NCI-H2227 (cell line): ENCODE measurements around the gene DEPDC1.
"Not testable (repeated sequence)": the region's sequence is repeated elsewhere in the genome, so short reads cannot be mapped to it uniquely, and the experiment has no call there.

Experiments used
- DNase-seq: peaks from one replicate; lab custom pipeline; 2025; ENCODE audit not compliant: unreplicated experiment; lab: John Stamatoyannopoulos, UW

Gene DEPDC1

DNA sequence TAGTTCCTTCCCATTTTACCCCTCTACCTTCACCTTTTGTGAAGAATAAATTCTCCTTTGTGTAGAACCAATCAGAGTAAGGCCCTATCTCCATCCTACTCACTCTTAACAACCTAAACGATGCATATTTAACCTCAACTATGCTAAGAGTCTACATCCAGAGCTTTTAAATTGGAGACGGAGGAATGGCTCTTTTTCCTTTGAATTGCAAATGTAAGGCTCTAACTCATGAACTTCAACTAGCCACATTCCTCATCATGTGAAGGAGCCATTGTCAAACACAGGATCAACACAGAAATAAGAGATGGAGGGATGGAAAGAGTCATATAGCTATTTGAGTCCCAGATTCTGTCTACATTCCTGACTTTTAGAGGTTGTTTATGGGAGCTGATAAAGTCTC is 18.2 kb downstream of the DEPDC1 start:
- no peak for DNase-seq

DNA sequence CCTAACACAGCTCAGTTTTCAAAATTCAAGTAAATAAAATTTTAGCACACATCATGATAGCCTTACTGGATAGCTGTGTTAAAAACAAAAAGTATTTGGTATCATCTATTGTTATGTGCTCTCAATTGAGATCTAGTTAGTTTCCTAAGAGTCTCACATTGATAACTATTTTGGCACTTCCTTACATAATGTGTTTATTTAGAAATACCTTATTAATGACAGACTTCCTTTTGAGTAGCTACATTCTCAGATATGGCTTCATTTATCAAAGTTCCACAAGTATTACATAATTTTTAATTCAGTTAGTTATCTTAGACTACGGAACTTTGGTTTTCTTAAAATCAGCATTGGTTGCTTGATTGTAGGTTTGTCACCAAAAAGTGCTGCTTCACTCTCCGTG is 20.3 kb downstream of the DEPDC1 start:
- not testable (repeated sequence) for DNase-seq

DNA sequence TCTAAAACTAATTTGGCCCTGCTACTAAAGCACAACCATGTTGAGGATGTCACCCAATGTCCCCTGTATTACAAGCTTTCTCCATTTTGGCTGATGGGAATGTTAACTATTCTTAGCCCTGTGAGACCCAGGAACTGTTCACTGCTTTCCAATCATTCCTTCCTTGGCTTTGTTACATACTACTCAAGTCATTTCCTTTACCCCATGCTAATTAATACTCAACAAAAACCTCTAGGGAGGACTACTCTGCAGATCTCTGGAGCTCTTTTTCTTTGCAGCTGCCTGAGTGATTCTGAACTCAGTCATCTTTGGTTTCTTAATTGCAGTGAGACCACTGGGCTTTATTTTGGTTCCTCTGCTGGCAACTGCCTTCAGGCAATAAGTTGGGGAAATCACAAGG is 23.8 kb downstream of the DEPDC1 start:
- no peak for DNase-seq

DNA sequence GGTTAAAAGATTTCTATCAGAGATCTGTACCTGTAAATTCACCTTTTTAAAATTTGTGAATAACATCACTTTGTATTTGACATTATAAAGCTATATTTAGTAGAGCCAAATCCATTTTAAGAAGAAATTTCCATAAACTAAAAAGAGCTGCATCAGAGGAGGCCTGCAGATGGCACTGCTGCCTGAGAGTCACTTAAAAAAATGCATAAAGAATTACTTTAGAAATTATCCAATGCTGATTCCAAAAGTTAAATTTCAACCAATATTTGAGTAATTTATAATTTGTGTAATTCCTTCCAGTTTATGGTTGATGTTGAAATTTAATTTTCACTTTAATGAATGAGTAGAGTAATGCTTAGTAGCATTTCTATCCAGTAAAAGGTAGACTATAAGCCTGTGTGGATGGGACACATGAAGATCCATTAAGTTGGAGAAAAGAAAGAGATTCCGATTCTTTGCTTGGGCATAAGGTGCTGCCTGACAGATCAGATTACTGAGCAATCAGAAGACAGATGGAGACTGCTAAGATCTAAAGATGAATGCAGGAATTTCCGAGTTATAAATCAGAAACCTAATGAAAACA is 26.4 kb downstream of the DEPDC1 start:
- peak; percentile 7 for DNase-seq

DNA sequence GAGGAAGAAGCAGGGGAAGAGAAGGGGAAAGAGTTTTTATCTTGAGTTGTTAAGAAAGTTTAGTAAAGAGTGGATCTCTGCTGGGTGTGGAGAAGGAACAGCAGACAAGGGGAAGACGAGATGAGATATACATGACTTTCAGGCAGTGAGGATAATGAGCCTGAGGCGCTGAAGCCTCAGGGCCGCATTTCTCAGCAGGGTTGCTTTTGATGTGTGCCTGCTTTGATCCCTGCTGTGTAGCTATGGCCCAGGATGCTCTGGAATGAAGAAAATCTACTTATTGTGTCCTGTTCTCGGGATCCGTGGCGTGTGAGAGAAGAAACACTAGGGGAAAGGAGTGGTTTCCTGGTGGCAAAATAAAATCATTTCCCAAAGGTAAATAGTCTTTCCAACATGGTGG is 32.0 kb downstream of the DEPDC1 start:
- DNase-seq: no peak

DNA sequence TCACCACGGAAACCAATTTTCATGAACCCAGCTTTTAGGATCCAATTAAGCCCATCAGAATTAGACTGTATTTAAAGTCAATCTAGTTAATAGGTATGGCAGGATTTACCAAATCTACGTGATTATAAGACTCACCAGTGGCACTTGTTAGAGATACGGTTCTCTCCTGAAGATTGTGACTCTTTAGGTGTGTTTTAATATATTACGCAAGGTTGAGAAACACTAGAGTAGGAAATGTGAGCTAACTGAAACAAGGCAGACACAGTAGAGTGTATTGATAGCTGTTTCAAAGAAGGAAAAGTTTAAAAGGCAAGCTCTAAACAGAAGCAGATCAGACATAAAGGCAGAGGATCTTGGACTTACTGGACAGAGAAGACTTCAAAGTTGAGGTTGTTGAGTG is 35.9 kb downstream of the DEPDC1 start:
- no peak for DNase-seq

DNA sequence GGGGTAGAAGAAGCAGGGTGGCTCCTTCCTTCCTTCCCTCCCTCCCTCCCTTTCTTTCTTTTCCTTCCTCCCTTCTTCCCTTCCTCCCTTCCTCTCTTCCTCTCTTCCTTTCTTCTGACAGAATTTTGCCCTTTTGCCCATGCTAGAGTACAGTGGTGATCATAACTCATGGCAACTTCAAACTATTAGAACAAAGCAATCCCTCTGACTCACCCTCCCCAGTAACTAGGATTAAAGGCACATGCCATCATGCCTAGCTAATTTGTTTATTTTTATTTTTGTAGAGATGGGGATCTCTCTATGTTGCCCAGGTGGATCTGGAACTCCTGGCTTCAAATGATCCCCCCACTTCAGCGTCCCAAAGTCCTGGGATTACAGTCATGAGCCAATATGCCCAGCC is 37.1 kb downstream of the DEPDC1 start:
- no peak for DNase-seq

DNA sequence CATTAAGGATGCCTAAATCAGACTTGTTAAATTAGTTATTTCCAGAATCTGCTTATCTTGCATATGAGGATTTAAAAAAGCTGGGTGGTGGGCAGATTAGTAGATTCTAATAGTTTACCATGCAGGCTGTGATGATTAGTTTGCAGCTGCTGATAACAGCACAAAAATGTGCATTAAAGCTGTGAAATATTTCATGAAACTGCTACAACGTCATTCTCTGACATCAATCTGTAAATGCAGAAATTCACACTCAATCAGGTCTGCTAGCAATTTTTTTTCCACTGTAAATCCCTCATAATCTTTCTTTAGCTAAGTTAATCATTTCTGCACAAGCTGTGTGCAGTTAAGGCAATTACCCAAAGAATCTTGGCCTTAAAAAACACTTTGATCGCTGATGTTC is 37.8 kb downstream of the DEPDC1 start:
- DNase-seq: no peak

DNA sequence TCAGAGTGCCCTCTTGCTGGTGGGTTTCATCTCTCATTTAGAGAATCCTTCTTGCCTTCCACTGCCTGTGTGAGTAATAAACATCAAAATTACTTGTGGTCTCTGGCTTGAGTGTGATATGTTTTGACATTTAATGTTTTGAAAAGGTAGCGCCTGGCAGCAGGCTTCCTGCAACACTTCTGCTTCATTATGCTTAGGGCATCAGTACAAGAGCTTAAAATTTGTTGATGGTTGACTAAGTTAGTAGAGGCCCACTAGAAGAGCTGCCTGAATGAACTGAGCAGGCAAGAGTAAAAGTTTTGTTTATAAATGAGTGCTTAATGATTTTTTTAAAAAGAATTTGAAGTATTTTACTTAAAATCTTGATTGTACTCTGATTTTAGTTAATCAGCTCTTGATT is 40.7 kb downstream of the DEPDC1 start:
- no peak for DNase-seq

DNA sequence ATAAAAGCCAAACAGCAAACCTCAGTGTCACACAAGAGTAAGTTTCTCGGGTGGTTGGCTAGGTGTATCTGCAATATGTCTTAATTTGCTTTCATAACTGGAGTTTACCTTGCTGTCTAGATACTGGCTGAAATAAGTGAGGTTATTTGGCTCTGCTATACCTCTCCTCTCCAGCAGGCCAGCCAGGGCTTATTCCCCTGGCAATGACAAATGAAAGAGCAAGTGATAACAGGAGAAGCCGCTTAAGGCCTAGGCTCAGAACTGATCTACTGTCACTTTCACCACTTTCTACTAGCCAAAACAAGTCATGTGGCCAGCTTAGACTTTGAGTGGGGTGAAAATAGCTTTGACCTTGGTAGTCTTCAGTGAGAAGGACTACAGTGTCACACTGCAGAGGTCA is 42.3 kb downstream of the DEPDC1 start:
- no peak for DNase-seq

DNA sequence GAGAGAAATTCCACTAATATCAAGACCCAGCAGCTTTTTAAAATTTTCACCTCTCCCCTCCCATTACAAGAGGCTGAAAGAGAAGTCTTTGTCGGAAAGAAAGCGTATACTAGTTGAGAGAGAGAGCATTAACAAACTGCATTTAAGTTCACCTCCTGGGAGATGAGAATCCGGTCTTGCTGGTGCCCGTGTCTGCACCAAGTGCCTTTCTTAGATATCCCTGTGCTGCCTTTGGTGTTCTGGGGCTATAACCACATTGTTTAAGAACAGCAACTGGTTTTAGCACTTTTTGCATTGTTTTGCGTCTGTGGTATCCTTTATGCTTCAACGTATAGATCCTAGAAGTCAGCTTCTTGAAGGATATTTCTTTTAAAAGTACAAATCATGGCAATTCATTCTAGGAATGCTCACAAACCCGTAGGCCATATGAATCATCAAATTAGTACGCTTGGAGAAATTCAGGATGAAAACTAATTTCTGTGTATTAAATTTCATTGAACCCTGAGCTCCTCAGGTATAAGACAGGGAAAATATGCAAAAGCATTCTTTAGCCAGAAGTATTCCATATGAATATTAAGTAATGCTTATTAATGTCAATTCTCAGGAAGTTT is 43.7 kb downstream of the DEPDC1 start:
- no peak for DNase-seq

DNA sequence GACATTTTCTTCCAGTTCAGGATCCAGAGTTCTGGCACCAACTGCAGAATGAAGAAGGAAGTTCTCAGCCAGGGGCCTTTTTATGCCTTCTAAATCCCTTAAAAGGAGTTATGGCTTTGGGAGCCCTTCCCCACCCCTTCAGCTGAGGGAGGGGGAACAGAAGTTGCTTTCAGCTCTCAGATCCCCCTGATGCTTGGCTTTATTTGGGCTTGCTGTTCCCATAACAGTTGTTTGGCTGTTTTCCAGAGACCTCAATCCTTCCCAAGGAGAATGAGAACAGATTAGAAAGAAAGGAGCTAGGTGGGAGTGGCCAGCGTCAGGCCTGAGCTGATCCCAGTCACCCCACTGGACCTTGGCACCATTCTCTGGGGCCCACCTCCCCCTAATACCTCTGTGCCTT is 47.0 kb downstream of the DEPDC1 start, which contains the start of gene RPE65:
RPE65 (minus strand) TSS at position 54 of the 400 bp plus-strand sequence; CDS start at position 5, 49 bp downstream.
- DNase-seq: no peak

DNA sequence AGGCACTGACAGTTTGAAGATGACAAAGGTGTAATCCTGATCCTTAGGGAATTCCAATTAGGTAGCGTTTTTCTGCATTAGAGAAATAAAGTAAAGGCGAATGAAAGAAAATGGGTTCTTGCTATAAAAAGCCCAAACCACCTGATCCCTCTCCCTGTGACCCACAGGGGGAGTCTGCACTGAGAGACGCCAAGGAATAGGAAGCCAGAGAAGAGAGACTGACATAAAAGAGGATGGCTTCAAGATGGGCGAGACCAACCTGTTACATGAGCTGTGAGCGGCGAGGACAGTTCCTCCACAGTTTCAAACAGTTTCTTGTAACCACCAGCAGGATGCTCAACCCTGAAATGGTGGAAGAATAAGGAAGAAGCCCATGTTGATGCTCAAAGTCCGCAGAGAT is 48.5 kb downstream of the DEPDC1 start:
- DNase-seq: no peak

DNA sequence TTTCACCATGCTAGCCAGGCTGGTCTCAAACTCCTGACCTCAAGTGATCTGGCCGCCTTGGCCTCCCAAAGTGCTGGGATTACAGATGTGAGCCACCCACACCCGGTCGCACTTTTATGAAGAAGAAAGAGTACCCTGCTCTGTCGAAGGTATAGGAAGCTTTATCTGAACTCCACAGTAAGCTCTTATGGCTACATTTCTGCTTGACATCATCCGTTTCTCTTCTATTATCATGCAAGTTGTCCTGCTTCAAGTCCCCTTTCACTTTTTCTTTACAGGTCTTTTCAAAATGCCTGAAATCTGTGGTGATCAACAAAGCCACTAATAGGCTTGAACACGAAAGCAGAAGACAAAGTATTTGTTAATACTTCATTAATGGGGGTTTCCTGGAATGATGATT is 51.2 kb downstream of the DEPDC1 start:
- DNase-seq: no peak

DNA sequence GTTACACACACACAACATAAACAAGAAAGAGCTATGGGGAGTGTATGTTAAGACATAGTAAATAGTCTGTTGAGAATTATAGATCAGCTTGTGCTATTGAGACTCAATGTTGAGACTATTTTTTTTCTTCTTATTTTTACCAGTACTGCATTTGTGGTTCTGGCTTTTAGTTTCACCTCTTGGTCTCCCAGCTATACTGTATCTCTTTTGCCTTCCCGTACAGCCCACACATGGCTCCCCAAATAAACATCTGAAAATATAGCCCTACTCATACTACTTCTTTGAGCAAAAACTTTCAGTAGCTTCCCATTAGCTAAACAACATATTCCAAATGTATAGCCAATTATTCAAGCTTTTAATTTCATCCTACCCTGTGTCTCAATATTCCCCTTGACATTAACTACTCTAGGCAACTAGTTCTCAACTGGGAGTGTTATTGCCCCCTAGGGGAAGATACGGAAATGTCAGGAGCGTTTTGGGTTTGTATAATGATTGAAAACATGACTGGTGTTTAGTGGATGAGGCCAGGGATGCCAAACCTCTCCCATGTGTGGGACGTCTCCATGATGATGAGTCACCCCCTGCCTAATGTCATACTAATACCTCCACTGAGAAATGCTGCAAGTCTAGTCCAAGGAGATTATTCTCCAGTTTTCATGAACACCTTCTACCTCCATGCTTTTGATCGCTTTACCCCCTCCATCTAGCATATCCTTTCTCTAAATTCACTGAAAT is 53.9 kb downstream of the DEPDC1 start:
- peak; percentile 44 for DNase-seq

DNA sequence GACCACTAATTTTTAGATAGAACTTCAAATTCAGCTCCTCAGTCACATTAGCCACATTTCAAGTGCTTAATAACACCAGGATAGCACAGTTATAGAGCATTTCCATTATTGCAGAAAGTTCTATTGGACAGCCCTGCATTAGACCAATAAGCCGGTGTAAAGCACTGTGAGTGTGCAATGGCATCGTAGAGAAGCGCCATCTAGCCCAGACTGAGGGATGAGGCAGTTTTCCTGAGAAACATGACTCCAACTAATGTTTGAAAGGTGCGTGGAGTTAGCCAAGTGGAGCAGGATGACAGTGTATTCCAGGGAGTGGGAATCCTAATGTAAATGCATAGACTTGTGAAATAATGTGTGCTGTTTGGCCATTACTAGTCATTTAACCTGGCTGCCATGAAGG is 54.9 kb downstream of the DEPDC1 start:
- no peak for DNase-seq

DNA sequence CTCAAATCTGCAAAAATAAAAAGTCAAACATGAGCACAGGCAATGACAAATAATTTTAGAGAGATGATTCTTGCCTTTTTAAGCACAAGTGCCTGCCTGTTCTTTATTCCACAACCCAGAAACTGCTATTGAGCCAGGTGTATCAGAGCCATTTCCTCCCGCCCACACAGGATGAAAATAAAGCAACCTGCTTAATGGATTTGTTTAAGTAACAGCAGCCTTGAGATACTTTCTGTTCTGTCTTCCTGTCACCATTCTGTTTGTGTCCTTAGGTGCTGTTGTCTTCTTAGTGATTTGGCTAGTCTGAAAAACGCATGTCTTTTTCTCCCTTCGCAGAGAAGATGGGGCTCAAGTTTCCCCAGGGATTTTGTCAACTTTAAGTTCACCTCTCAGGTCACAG is 58.6 kb downstream of the DEPDC1 start:
- no peak for DNase-seq

DNA sequence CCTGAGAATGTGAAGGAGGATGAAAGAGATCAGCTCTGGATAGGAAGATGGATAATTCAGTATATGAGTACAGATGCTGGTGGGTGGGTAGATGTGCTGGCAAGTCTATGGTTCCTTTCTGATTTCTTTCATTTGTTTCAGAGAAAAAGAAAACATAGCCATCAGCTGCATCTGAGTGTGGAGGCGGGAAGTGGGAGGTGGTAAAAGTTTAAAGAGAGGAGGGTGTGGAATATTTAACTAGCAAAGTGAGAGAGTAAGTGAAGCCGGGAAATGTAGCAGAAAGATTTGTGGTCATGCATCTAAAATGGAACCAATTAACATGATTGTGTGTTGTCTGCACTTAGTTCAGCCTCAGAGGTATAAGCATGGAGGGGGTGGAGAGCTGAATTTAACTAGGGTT is 63.5 kb downstream of the DEPDC1 start:
- DNase-seq: no peak

DNA sequence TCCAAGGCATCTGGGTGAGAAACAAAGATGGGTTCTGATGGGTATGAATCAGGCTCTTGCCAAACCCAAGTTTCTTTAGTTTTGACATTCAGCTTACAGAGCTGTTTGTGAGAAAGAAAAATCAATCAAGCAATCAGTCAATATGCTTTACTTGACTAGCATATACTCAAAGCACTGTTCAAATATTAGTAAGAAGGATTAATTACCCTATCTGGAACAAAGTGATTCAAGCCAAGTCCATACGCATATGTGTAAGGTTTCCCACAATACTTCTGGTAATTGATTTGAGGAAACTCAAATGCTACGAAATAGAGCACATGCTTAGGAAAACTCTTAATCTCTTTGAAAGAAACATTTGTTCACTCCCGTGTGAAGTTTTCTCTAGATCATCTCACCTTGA is 65.8 kb downstream of the DEPDC1 start:
- no peak for DNase-seq

DNA sequence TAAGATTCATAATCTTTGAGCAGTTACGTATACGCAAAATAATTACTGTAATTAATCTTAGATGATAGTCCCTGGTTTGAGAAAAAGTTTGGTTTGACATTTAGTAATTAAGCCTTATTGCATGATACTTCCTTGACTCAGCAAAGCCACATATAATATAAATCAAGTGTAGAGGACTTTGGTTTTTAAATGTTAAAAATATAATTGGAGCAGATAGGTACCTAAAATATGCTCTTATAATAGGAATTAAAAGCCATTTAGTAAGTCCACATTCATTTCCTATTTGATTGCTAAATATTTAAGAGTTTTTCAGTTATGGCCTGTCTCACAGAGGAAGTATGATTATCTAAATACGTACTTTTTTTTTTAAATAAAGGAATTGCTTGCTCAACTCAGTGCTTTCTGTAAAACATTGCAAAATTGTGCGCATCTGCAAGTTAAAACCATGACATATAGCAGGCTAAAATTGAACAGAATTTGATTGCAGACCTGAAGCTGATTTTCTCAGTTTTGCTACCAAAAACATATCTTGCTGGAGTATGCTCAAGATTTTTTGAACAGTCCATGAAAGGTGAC is 67.6 kb downstream of the DEPDC1 start:
- no peak for DNase-seq

DNA sequence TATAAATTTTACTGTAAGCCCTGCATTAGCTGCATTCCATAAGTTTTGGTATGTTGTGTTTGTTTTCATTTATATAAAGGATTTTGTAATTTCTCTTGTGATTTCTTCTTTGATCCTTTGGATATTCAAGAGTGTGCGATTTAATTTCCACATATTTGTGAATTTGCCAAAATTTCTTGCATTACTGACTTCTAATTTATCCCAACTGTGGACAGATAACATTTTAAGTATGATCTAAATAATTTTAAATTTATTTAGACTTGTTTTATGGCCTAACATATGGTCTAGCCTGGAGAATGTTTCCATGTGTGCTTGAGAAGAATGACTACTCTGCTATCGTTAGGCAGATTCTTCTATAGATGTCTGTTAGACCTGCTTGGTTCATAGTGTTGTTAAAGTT is 70.3 kb downstream of the DEPDC1 start:
- DNase-seq: no peak
